Esophagus muscularis mucosa (tissue), 4 donors: Measurements from ENCODE around the gene NUDT1. TPM values are rescaled to one million over a fixed set of nuclear protein-coding genes. Genes with fewer than 3 reads are reported as not detected.
A peak's percentile ranks its signal among the peaks of the same experiment; 100 is the strongest.

ENCODE experiments used
- DNase-seq: peaks from one replicate; pipeline ENCODE4 v3.0.0-alpha.2; 2017; ENCODE audit errors: extremely low spot score
- H3K27ac ChIP-seq, 4 donors: fragments of 200-600 bp; sonication (generic); replicated peaks in 1 of 4; 1 replicate in 3 of 4; 2 replicates in 1 of 4; pipeline ENCODE4 v1.5.1; 2016 to 2019; ENCODE audit warnings: mild to moderate bottlenecking in 1 of 4
- H3K27me3 ChIP-seq, 4 donors: fragments of 200-600 bp; sonication (generic); one replicate each; pipeline versions ENCODE4 v1.5.1 to v1.6.0; 2016 to 2019
- H3K36me3 ChIP-seq, 4 donors: fragments of 200-600 bp; sonication (generic); one replicate each; pipeline ENCODE4 v1.5.1; 2016 to 2019
- H3K4me1 ChIP-seq, 4 donors: fragments of 200-600 bp; sonication (generic); one replicate each; pipeline ENCODE4 v1.5.1; 2016 to 2019
- H3K4me3 ChIP-seq, 4 donors: fragments of 200-600 bp; sonication (generic); 1 replicate in 2 of 4; 2 replicates in 2 of 4; pipeline ENCODE4 v1.5.1; 2016 to 2019; ENCODE audit warnings: mild to moderate bottlenecking in 4 of 4, moderate library complexity in 1 of 4
- H3K9me3 ChIP-seq, 4 donors: fragments of 200-600 bp; sonication (generic); 1 replicate in 3 of 4; 2 replicates in 1 of 4; pipeline ENCODE4 v1.5.1; 2016 to 2019
- EP300 ChIP-seq: sonication (generic); formaldehyde crosslinking; IDR thresholded peaks from one replicate; pipeline ENCODE4 v1.6.1; 2017; ENCODE audit warnings: antibody characterized with exemption
- POLR2A ChIP-seq: fragments of 450-650 bp; IDR thresholded peaks from one replicate; pipeline ENCODE4 v1.6.1; 2017; ENCODE audit warnings: antibody characterized with exemption, moderate library complexity, mild to moderate bottlenecking, low read depth
- POLR2AphosphoS5 ChIP-seq, 2 donors: sonication (generic); formaldehyde crosslinking; IDR thresholded peaks; one replicate each; pipeline ENCODE4 v1.6.1; 2017; ENCODE audit warnings: antibody characterized with exemption in 2 of 2
- WGBS: methylation state at CpG from one replicate; pipeline ENCODE4 v1.1.5; 2018; 5-methylcytosine and 5-hydroxymethylcytosine counted together
- intact Hi-C: fragments of 100-400 bp; cut with DNase I; formaldehyde crosslinking; loops from one replicate; pipeline ENCODE4 v1.15.1; 2023
- total RNA-seq, 4 donors: library from RNA; depleted of rRNA; stranded (reverse); fragments of >200 nt; gene quantifications; one replicate each; pipeline versions ENCODE4 v1.1.0 to v1.2.1, GENCODE V29; 2016
- TF ChIP-seq, protein P1 (sequence below), 3 experiments: fragments of 200-600 bp in 2 of 3; fragments of 450-650 bp in 1 of 3; sonication (generic) in 2 of 3; IDR thresholded peaks; one replicate each; pipeline ENCODE4 v1.5.1; 2017 to 2019; ENCODE audit warnings: antibody characterized with exemption in 3 of 3, mild to moderate bottlenecking in 2 of 3, moderate library complexity in 1 of 3

The NUDT1 gene
- total RNA-seq, 4 donors from 2014 or later: 10.9 to 18.7 (median 18.0) TPM

DNA sequence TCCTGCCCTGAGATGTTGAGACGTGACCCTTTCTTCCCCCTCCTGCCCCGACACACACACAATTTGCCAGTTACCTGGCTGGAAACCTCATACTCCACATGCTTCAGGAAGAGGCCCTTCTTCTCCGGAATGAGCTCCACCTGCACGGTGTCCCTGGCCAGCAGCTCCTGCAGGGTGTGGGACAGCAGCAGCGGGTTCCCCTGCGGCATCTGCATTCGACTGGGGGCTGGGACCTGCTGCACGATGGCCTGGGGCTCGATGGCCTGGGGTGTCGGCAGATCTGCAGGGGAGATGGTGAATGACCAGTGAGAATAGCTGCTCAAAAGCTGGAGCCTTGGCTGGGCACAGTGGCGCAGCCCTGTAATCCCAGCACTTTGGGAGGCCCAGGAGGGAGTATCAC is 36.0 kb downstream of the NUDT1 start:
- no peak for DNase-seq
- Histone ChIP-seq H3K4me3 (no peak overlapping the region), H3K27me3 (no peaks in the 10 kb centered on the region), H3K9me3 (no peaks in the 10 kb centered on the region), H3K4me1 (peaks cover 6 to 25% (median 16%) of the 10 kb centered on the region in 4 donors), H3K27ac (no peak overlapping the region), H3K36me3 (peaks cover 0 to 34% (median 26%) of the 10 kb centered on the region in 4 donors)
- no peak for TF ChIP-seq EP300
- intact Hi-C loops: no loop called here
- 97% methylated on average over 4 of the region's 11 CpGs for WGBS

DNA sequence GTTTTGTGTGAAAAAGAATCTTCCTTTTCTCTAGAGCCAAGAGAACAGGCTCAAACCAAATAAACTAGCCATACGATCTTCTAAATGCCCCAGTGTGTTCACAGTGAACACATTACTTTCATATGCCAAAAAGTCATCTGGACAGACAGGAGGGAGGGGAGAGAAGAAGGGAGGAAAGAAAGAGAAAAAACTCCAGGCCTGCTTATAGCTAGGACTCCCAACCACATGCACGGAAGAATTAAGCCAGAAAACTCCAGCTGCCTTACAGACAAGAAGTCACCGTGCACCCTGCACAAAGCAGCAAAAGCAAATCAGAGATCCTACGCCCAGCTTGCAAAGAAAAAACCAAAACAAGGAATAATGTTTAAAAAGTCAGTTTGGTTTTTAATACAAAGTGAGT is 37.9 kb downstream of the NUDT1 start:
- TF ChIP-seq, protein P1, sequence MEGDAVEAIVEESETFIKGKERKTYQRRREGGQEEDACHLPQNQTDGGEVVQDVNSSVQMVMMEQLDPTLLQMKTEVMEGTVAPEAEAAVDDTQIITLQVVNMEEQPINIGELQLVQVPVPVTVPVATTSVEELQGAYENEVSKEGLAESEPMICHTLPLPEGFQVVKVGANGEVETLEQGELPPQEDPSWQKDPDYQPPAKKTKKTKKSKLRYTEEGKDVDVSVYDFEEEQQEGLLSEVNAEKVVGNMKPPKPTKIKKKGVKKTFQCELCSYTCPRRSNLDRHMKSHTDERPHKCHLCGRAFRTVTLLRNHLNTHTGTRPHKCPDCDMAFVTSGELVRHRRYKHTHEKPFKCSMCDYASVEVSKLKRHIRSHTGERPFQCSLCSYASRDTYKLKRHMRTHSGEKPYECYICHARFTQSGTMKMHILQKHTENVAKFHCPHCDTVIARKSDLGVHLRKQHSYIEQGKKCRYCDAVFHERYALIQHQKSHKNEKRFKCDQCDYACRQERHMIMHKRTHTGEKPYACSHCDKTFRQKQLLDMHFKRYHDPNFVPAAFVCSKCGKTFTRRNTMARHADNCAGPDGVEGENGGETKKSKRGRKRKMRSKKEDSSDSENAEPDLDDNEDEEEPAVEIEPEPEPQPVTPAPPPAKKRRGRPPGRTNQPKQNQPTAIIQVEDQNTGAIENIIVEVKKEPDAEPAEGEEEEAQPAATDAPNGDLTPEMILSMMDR (IDR thresholded peaks at IDR 0.05): no peak
- TF ChIP-seq EP300 (no peak), POLR2A (no peak), POLR2AphosphoS5 (IDR thresholded peaks at IDR 0.05) (no peak)
- intact Hi-C loops: no loop called here
- no peak overlapping the region for H3K4me3 ChIP-seq
- H3K36me3 ChIP-seq: peaks cover 0 to 17% (median 12%) of the 10 kb centered on the region in 4 donors
- WGBS: 55% methylated on average over 4 of the region's 4 CpGs
- no peak for DNase-seq
- peaks cover 6 to 25% (median 16%) of the 10 kb centered on the region in 4 donors for H3K4me1 ChIP-seq
- H3K27ac ChIP-seq: no peak overlapping the region
- no peaks in the 10 kb centered on the region for H3K9me3 ChIP-seq
- H3K27me3 ChIP-seq: no peaks in the 10 kb centered on the region

DNA sequence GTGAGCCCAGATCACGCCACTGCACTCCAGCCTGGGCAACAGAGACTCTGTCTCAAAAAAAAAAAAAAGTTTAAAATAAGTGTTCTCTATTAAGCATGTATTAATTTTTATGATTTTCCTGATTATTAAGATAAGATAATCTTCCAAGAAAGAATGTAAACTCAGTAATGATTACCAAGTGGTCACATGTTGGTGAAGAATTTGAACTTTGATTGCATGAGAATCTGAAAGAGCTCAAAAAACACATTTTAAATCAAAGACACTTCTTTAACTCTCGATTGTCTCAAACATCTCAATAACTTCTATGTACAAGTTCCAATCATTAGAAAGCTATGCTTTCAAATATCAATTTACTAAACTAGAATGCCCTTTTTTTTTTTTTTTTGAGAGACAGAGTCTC is 38.4 kb downstream of the NUDT1 start:
- Histone ChIP-seq H3K4me1 (peaks cover 6 to 25% (median 16%) of the 10 kb centered on the region in 4 donors), H3K27me3 (no peaks in the 10 kb centered on the region), H3K36me3 (peaks cover 0 to 13% (median 11%) of the 10 kb centered on the region in 4 donors), H3K9me3 (no peaks in the 10 kb centered on the region), H3K27ac (no peak overlapping the region), H3K4me3 (no peak overlapping the region)
- no peak for TF ChIP-seq POLR2A
- TF ChIP-seq EP300: no peak
- TF ChIP-seq POLR2AphosphoS5 (IDR thresholded peaks at IDR 0.05): no peak
- TF ChIP-seq, protein P1 (IDR thresholded peaks at IDR 0.05): no peak
- 76% methylated on average over 2 of the region's 2 CpGs for WGBS
- DNase-seq: no peak
- intact Hi-C loops: no loop called here

DNA sequence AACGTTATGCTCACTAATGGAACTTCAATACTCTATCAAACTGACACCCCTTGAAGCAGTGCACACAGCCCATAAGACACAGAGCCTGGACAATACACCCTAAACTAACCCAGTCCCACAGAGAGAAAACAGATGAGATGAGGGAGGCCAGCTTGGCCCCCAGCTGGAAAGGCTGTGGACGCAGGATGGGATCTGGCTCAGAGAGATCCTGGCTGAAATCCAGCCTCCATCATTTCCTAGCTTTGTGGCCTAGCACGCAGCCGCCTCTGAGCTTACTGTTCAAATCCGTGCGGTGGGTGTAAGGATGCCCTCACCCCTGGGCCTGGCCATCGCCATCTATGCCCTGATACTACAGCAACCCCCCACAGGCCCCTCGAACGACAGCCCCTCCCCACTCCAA is 39.5 kb downstream of the NUDT1 start:
- H3K27ac ChIP-seq: peak overlapping the region in 3 of 4 donors; percentile 4 to 57 (median 13)

DNA sequence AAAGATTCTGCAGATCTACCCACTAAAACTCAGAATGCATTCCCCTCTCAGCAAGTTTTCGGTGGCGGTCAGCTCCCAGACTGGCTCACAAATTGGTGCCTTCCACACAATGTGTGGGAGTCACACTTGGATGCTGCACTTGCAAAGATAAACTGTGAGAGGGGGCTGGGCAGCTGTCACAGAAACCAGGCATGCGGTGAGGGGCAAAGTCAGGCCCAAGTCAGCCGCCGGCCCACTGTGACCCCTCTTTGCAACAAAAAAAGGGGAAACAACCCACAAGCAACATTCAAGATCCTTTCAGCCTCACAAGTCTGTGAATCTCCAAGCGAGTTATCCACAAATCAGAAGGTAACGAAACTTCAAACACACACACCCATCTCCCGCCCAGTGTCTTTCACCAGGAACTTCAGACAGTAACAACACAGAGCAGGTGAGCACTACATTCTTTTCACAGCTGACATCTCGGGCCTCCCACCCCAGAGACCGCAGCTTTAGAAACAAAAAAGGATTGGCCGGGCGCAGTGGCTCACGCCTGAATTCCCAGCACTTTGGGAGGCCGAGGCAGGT is 40.2 kb downstream of the NUDT1 start:
- Histone ChIP-seq H3K4me1 (peaks cover 6 to 25% (median 16%) of the 10 kb centered on the region in 4 donors), H3K27me3 (no peaks in the 10 kb centered on the region), H3K4me3 (no peak overlapping the region), H3K36me3 (no peaks in the 10 kb centered on the region), H3K27ac (peak overlapping the region in 3 of 4 donors; percentile 4 to 57 (median 13)), H3K9me3 (no peaks in the 10 kb centered on the region)
- TF ChIP-seq, protein P1 (IDR thresholded peaks at IDR 0.05): no peak
- no peak for TF ChIP-seq POLR2A
- TF ChIP-seq POLR2AphosphoS5 (IDR thresholded peaks at IDR 0.05): no peak
- no peak for TF ChIP-seq EP300
- WGBS: 77% methylated on average over 14 of the region's 14 CpGs
- no peak for DNase-seq
- intact Hi-C loops: no loop called here

More for the DNA sequence above, 39.5 kb downstream of the NUDT1 start:
- peak overlapping the region in 1 of 4 donors; percentile 3 for H3K4me3 ChIP-seq
- DNase-seq: no peak
- peaks cover 6 to 25% (median 16%) of the 10 kb centered on the region in 4 donors for H3K4me1 ChIP-seq
- peaks cover 0 to 7% (median 3%) of the 10 kb centered on the region in 4 donors for H3K36me3 ChIP-seq
- WGBS: 25% methylated on average over 9 of the region's 9 CpGs
- H3K27me3 ChIP-seq: no peaks in the 10 kb centered on the region
- intact Hi-C loops: no loop called here
- H3K9me3 ChIP-seq: no peaks in the 10 kb centered on the region
- TF ChIP-seq POLR2A (no peak), EP300 (no peak), POLR2AphosphoS5 (IDR thresholded peaks at IDR 0.05) (no peak)
- TF ChIP-seq, protein P1 (IDR thresholded peaks at IDR 0.05): no peak
